ENCODE measurements around the gene GAA. TPM values are rescaled to one million over a fixed set of nuclear protein-coding genes. Genes with fewer than 3 reads are reported as not detected.

GAA gene
- total and polyA plus RNA-seq, 10 of the 15 experiments (the other 5 are each of a cell fraction or from before 2014, with no cell fraction given), result 0.18 to 10.5 (median 4.1) TPM

GRCh38 chr17:80103449-80104085, 2.2 kb downstream of the GAA start:
- DNase-seq (ENCODE audit: low read depth, low spot score), result no peak
- no peaks in the 10 kb centered on the region for H3K27me3 ChIP-seq (replicated peaks in 1 of 2; ENCODE audit: control insufficient read depth in 2 of 2, insufficient read depth in 2 of 2, low read length in 1 of 2)
- no peaks in the 10 kb centered on the region for H3K9me3 ChIP-seq (replicated peaks; ENCODE audit: control insufficient read depth, insufficient read depth, low read length)
- ChIA-PET RAD21 (ENCODE audit: unreplicated experiment) (no interaction called here), POLR2A (no interaction called here), CTCF (no interaction called here), SMC1A (ENCODE audit: uncharacterized antibody, unreplicated experiment) (no interaction called here)
- intact Hi-C loops (cut with micrococcal nuclease; ENCODE audit: unreplicated experiment), result no loop called here
- no peak for ATAC-seq
- no peak overlapping the region for H3K27ac ChIP-seq (ENCODE audit: control insufficient read depth, insufficient read depth)
- BruUV-seq (replicated peaks), result no TSS peak
- H3K36me3 ChIP-seq (ENCODE audit: control insufficient read depth in 2 of 2, insufficient read depth in 2 of 2, low read length in 1 of 2), result no peaks in the 10 kb centered on the region
- no peak for FAIRE-seq
- H3K9ac ChIP-seq (ENCODE audit: control insufficient read depth, insufficient read depth, low read length), result no peak overlapping the region
- no peak for TF ChIP-seq RUNX3 (IDR thresholded peaks at IDR 0.05; ENCODE audit: low read length)
- TF ChIP-seq SREBF2 (IDR thresholded peaks at IDR 0.05; ENCODE audit: low read length), result no peak
- TF ChIP-seq HDAC6 (IDR thresholded peaks at IDR 0.05; ENCODE audit: unreplicated experiment), result no peak
- TF ChIP-seq MYB (IDR thresholded peaks at IDR 0.05; ENCODE audit: borderline replicate concordance, low read depth, low read length), result no peak
- no peak for TF ChIP-seq NR2C2 (IDR thresholded peaks at IDR 0.05; ENCODE audit: borderline replicate concordance, control insufficient read depth, insufficient read length, low read depth)
- TF ChIP-seq SP1 (IDR thresholded peaks at IDR 0.05; ENCODE audit: low read depth, low read length), result no peak
- TF ChIP-seq CBFB (IDR thresholded peaks at IDR 0.05; ENCODE audit: low read depth), result no peak
- no peak for TF ChIP-seq ZNF207 (IDR thresholded peaks at IDR 0.05; ENCODE audit: borderline replicate concordance)
- TF ChIP-seq FOXM1 (IDR thresholded peaks at IDR 0.05; ENCODE audit: low read depth, low read length), result no peak
- TF ChIP-seq, protein P1, sequence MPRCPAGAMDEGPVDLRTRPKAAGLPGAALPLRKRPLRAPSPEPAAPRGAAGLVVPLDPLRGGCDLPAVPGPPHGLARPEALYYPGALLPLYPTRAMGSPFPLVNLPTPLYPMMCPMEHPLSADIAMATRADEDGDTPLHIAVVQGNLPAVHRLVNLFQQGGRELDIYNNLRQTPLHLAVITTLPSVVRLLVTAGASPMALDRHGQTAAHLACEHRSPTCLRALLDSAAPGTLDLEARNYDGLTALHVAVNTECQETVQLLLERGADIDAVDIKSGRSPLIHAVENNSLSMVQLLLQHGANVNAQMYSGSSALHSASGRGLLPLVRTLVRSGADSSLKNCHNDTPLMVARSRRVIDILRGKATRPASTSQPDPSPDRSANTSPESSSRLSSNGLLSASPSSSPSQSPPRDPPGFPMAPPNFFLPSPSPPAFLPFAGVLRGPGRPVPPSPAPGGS (IDR thresholded peaks at IDR 0.05; ENCODE audit: borderline replicate concordance, insufficient read depth, low read depth, low read length, poor library complexity, severe bottlenecking), result no peak
- TF ChIP-seq ZBED1 (IDR thresholded peaks at IDR 0.05; ENCODE audit: borderline replicate concordance), result no peak
- TF ChIP-seq IKZF2 (IDR thresholded peaks at IDR 0.05), result no peak
- TF ChIP-seq ZNF24 (IDR thresholded peaks at IDR 0.05), result no peak
- TF ChIP-seq SIN3A (IDR thresholded peaks at IDR 0.05; ENCODE audit: low read depth, low read length), result no peak
- 83% methylated on average over 19 of the region's 19 CpGs for WGBS (ENCODE audit: insufficient coverage, insufficient replicate concordance, low lambda C conversion rate, missing lambda C conversion rate)
- no peak overlapping the region for H2AFZ ChIP-seq (ENCODE audit: control insufficient read depth, low read depth, low read length)
- peaks cover 16% of the 10 kb centered on the region for H3K4me1 ChIP-seq (ENCODE audit: control insufficient read depth, insufficient read depth, low read length)
- H3K4me2 ChIP-seq (ENCODE audit: control insufficient read depth, insufficient read depth), result no peak overlapping the region
- no peak overlapping the region for H3K4me3 ChIP-seq
- in situ Hi-C loops (cut with MboI), result no loop called here
- H4K20me1 ChIP-seq (ENCODE audit: control insufficient read depth, insufficient read depth), result no peaks in the 10 kb centered on the region
- no peaks in the 10 kb centered on the region; the same call in 1 of the 2 replicates for H3K79me2 ChIP-seq (ENCODE audit: control insufficient read depth, insufficient read depth, low read length)

Measured in GM12878 (cell line).